HG02973 (cell line): ENCODE results near the gene AHNAK2.

Experiments
- ATAC-seq: cut with Tn5 transposase; IDR thresholded peaks from one replicate; pipeline ENCODE4 v1.9.1; 2021; ENCODE audit warnings: moderate library complexity; ENCODE audit not compliant: unreplicated experiment

AHNAK2 gene

DNA sequence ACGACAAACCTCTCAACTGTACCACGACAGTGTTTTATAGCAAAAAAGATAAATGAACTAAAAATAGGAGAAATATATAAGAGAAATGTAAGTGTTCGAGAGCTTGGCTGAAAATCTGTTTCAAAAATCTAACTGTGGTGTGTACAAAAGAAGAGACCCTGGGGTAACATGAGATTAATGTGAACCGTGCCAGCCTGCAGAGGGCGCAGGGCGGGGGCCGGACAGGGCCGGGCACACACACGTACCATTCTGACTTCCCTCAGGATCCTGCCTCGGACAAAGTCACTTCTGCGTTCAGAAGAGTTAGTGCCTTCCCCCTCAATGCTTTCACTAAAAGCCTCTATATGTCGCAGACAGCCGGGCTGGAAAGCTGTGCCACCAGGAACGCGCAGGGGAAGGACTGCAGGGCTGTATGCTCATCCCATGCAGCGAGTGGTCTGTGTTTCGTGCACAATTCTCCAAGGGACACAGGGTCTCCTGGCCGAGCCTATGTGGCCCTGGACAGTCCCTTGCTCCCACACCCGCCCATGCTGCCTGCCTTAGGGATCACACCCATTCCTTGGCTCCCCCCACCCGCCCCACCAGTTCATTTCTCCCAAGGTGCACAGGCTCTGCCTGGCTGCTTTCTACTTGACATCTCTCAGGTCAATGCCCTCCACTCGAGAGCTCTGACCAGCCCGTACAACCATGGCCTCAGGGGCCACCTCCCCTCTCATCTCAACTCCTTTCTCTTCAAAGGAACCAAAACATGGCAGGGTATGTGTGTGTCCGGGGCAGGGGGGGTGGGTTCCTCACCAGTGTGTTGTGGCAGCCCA is 34.2 kb upstream of the AHNAK2 start:
- ATAC-seq: no peak

DNA sequence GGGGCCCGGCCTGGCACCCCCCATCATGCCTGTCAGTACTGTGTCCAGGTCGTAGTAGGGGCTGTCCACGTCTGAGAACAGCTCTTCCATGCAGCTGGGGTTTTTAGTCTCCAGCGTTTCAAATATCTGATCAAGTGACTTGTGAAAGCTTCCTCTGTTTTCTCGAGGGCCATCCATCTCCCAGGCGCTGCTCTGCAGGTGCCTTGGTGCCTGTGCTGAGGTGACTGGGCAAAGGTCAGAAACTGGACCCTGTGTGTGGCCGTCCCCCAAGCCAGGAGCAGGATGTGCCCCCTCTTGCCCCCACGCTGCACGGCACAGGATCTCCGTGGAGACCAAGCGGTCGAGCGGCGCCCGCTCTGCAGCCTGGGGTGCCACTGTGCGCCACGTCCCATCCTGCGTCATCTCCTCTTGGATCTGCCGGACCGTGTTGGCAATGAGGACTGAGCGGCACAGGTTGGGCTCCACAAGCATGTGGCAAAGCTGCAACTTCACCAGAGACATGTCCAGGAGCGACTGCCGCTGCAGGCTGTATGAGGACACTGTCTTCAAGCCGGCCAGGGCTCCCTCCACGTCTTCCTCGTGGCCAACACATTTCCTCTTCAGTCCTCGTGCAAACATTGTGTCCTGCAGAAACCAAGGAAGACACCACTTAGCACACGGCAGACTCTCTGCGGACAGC is 33.3 kb upstream of the AHNAK2 start:
- no peak for ATAC-seq

DNA sequence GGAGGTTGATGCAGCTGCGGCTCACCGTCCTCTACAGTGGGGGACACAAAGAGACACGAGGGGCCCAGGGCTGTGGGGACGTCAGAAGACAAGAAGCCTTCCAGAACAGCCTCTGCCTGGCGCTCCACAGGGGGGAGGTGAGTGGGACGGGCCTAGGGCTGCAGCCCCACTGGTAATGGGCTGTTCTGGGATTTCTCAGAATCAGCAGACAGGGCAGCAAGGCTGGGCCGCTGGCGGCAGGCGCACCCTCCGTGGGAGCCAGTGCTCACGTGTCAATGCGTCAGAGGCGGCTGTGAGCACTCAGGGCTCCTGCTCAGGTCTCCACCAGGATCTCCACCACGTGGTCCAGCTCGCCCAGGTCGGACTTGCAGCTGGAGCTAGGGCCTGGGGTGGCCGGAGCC is 32.7 kb upstream of the AHNAK2 start:
- no peak for ATAC-seq

DNA sequence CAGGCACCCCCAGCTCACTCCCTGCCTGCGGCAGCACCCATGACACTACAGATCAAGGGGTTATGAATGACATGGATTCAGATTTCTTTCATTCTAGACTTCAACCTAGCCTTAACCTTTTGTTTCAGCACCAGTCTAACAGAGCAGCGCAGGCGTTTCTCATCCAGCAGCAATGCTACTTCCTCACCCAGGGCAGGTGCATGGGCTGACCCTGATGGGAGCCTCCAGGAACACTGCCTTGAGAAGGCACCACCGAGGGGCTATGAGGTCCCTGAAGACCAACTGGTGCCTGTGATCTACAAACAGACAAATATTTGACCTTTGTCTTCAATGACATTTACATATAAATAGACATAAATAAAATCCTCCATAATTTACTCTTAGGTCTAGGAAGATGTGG is 31.9 kb upstream of the AHNAK2 start:
- ATAC-seq: no peak

DNA sequence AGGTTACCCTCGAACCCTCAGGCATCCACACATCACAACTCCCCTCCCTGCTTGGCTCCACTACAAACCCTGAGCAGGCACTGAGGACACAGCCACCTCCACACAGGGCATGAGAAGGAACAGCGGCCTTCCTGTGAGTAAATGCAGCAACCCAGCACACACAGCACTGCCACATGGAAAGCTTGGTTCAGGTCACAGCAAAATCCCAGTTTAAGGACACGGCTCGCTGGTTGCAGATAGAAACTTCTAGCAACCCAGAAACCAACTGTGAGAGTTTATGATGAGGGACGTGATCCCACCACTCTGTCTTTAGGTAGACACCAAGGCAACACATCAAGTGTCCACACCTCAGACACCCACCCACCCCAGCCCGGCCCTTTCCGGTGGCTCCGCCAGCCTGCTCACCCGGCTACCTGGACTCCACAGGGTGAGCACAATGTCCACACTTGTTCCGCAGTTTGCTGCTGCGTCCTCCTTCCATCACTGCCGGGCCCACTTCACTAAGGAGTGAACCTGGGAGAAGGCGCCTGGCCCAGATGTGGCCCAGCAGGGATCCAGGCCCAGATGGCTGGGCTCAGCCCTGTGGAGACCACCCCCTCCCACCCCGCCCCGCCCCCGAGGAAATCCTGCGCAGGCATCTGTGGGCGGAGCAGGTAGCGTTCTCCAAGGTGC is 29.6 kb upstream of the AHNAK2 start:
- no peak for ATAC-seq

DNA sequence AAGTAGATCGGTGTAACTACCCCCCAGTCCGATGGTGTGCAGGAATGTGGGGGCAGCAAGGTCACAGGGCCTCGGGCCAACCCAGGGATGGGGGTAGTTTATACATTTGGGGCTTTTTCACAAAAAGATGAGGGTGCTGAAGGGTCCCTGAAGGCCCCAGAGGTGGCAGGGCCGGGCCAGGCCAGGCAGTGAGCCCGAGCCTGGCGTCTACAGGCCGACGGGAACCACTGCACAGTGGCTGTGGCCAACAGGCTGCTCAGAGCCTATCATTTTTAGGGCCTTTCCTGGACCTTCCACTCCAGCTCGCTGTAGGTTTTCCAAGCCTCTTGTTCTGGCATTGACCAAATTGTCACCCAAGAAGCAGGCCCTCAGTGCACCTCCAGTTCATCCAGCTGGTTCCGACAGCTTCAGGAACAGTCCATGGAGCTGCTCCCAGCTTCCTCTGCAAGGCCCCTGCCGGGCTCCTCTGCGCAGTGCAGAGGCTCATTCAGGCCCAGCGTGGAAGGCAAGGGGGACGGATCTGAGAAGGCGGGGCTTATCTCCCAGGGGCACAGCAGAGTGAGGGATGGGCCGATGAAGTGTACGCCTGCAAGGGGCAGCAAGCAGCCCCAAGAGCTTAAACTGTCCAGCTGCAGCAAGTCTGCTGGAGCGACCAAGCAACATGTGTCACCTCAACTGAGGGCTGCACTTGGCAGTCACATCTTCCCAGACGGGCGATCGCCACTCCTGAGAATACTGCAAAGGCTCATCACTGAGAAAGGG is 28.8 kb upstream of the AHNAK2 start:
- no peak for ATAC-seq

DNA sequence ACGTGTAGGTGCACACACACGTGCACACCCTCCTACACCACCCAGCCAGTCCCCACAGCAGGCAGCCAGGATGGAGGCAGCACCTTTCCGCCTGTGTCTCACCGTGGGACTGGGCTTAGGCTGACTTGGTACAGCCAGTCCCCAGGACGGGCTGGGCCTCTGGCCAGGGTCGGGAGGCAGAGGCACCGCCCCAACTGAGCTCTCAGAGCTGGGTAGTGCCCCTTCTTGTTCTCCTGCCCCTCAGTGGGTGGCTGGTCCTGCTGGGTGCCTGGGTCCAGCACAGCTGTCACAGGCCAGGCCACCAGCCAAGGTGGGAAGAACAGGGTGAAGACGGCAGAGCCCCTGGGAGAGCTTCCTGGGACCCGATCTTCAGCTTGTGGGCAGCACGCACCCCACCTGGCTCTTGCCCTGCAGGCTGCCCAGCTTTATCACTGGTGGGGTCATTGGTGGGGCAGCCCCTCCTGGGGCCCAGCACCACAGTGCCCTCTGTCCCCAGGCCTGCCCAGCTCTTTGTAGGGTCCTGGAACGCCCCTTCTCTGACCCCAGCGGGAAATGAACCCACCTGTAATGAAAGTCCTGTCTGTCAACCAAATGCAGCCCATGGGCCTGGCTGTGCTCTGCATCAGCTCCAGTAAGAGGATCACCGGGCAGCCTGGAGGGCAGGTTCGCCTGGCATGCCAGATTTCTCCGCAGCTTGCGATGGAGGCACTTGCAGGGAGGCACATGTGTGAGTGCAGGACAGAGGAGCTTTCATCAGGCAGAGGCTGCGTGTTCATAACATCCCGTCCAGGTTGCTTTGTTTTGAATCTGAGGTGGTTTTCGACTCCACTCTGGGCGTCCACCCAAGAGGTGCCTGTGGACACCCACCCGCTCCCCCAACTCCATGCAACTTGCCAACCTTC is 28.0 kb upstream of the AHNAK2 start:
- no peak for ATAC-seq

DNA sequence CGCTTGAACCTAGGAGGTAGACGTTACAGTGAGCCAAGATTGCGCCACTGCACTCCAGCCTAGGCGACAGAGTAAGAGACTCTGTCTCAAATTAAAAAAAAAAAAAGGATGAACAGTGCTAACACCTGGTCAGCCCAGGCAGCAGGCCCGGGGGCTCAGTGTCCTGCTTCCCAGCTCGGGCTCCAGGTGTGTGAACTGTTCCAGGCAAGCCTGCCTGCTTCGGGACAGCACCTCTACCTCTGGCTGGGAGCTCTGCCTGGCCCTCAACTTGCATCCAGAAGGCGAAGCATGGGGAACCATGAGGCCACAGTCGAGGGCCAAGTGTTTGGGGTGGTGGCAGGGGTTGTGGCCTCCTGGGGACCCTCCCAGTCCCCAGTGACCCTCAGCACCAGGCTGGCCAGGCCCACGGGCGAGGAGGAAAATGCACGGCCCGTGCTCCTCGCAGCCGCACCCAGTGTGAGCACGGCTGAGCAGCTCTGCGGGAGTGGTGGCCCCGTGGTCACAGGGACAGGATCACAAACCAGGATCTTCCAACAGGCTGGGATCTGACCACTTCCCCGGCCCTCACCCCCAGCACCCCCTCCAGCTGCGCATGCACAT is 27.3 kb upstream of the AHNAK2 start:
- no peak for ATAC-seq

DNA sequence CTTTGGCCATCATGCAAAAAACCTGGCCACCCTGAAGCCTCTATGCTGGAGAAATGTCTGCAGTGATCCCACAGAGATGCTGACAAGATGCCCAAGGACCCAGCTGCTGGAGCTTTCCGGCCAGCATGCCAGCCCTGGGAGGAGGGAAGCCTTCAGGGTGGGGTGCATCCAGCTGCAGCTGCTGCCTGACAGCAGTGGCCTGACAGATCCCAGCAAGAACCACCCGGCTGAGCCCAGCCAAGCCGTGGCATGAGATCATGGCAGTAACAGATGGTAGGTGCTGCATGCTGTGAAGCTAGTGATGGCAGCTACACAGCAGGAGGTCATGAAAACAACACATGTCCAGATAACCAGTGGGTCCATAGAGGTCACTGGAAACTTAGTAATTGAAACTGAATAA is 21.2 kb upstream of the AHNAK2 start:
- no peak for ATAC-seq

DNA sequence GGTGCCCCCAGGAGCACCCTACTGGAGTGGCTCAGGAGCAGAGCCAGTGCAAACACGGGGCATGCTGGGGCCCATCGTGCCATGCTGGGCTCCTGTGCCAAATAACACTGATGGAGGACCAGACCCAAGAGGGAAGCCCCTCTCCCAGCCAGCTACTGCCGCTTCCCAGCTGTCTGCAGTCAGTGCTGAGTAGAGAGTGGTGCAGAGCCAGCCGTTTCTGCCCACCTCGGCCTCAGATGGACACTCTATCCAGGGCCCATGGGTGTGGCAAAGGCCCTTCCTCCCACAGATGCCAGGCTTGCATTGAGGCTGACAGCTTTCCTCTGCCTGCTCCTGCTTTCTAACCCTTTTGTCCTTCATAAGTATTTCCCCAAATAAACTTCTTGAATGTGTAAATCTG is 20.6 kb upstream of the AHNAK2 start:
- ATAC-seq: no peak

DNA sequence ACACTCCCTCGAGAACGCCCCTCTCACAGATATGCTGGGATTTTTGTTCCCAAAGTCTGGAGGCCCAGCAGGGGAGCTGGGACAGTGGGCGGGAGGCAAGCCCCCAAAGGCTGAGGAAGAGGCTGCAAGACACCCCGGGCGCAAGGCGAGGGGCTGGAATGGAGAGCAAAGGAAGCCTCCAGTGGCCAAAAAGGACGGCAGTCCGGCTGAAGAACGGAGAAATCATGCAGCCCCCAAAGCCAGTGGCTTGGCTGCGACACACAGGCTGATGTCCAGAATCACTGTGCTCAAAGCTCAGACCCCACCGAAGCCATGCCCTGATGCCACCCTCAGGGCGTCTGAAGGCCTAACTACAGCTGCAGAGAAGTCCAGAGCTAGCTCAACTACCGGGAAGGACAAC is 18.3 kb upstream of the AHNAK2 start:
- ATAC-seq: no peak

DNA sequence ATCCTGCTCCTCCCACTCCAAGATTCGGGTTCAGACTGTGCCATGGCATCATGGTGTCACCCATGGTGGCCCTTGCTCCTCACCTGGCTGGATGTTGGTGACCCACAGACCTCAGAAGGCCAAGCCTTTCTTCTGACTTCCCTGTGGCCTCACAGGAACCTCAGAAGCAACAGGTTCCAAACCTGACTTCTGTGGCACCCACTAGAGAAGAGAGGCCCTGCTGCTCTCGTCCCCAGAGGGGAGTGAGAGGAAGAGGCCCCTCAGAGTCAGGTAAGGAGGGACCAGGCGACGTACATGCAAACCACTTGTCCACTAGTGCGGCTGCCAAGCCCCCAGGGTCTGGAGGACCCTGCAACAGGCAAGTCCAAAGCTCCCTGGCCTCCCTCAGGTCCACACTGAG is 17.9 kb upstream of the AHNAK2 start:
- ATAC-seq: no peak

DNA sequence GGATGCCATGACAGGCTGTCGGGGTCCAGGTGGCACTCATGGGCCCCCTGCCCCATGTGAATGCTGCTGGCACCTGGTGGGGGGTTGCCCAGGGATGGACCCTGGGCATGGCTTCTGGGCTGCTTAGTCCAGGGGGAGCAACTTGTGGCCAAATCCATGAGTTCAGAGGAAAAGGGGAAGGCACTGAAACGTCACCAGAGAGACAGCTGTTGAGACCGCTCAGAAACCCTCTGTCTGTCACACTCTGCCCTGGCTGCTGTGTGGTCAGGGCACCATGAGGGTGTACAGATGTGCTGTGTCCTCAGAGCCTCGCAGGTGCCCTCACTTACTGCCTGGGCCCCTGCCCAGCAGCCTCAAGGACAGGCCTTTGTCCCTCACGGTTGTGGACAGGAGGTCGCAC is 16.8 kb upstream of the AHNAK2 start:
- no peak for ATAC-seq

DNA sequence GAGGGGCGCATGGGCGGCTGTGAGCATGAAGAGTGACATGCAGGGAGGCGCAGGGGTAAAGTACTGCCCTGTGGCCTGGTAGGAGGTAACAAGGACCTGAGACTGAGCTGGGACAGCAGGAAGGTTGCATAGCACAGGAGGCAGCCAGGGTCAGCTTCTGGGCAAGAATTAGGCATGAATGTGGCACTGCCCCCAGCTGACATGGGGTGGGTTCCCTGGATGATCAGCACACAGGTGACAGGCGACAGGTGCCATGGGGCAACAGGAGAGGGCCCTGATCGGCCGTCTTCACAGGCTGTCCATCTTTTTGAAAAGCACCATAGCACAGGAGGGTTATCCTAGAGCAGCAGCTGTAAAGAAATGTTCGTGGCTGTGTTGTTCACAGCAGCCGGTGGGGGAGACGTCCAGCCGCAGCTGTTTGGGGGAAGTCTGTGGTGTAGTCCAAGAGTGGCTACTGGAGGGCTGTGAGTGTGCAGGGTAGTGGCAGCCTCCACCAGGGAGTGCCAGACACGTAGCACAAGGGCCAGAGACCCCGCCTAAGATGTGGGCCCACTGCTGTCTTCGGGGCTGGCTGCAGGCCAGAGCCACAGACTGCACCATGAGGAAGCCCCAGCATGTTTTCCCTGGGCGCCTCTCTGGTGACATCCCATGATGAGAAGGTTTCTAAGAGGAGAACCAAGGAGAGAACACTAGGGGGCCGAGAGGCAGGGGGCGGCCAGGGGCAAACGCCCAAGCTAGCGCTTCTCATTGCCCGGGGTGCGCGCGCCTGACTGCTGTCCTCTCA is 15.8 kb upstream of the AHNAK2 start:
- ATAC-seq: no peak

DNA sequence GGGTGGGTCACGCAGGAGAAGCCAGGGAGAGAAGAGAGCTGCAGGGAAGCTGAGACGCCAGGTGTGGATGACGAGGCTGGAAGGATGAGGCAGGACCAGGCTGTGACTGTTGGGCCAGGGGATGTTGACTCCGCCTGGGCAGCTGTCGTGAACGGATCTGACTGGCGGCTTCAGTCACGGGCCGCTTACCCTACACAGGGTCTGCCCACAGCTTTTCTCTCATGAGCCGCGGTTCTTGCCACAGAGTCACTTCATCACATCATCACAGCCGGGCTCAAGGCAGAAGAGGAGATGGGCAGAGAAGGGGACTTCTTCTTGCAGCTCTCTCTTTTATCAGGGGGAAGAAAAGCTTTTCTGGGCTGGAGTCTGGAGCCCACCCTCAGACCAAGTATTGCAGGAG is 15.1 kb upstream of the AHNAK2 start:
- no peak for ATAC-seq

DNA sequence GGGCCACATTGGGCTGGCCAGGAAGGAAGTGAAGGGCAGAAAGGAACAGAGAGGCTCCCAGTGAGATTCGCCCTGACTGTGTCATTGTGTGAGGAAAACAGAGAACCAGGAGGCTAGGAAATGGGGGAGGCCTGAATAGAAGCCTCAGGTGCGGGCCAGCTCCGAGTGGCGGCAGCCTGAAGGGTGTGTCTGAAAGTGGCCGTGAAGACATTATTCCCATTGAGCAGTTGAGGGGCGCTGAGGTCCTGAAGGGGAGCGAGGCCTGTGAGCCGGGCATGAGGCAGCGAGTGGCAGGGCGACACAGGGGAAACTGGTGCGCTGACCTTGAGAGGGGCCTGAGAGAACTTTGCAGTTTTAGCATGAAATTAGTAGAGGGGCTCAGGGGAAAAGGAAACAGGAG is 14.3 kb upstream of the AHNAK2 start:
- no peak for ATAC-seq

DNA sequence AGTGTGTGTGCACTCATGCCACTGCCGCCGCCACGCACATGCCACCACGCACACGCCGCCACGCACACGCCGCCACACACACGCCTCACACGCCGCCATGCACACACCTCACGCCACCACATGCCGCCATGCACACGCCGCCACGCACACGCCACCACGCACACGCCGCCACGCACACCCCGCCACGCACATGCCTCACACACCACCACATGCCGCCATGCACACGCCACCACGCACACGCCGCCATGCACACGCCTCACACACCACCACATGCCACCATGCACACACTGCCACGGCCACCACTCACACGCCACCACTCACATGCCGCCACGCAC is 13.7 kb upstream of the AHNAK2 start:
- no peak for ATAC-seq

DNA sequence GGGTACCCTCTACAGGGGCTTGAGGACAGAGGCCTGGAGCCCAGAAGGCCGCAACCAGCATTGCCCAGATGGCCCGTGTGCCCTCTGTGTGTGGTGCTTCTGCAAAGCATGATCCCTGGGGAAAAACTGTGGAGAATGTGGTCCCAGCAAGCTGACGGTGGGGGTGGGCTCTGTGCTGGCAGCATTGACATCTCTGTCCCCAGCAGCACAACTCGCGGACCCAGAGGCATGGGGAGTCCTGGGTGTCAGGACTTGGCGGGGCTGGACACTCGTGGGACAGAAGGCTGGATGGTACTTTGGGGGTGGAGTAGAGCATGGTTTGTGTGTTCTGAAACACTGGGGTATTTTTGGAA is 11.8 kb upstream of the AHNAK2 start:
- ATAC-seq: no peak

DNA sequence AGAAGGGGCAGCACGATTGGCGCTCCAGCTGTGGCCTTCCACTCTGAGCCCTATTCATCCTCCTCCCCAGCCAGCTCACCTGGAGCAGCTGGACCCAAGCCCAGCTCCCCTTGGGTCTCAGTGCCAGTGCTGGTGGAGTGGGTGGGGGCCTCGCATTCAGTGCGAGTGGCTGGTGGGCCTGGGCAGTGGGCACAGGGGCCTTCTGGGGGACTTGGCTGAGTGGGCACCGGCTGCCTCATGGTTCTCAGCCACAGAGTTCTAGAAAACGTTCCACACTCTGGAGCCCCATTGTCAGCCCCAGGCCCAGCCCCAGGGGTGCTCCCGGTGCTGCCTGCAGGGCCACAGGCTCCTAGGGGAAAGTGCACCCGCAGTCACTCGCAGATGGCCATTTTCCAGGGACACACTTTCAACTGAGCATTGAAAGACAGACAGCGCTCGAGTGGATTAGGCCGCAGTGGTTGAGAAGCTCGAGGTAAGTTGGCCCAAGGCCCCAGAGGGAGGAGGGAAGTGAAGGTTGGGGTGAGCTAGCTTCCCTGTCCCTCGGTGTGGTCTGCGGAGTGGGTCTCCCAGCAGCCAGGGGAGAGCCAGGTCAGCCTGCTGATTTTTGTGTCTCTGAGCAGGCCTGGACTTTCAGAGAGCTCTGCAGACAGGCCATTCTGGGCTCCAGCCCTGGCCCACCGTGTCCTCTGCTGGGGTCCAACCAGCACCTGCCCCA is 11.2 kb upstream of the AHNAK2 start:
- ATAC-seq: no peak
